B cell (primary cell): Measurements from ENCODE around the gene SIL1. TPM values are rescaled to one million over a fixed set of nuclear protein-coding genes. Genes with fewer than 3 reads are reported as not detected.
"Not testable (repeated sequence)": the region's sequence is repeated elsewhere in the genome, so short reads cannot be mapped to it uniquely, and the experiment has no call there.

ENCODE experiments used
- ATAC-seq: fragments of 200-7000 bp; cut with Tn5 transposase; one replicate; pipeline ENCODE4 v1.10.0; 2021; ENCODE audit warnings: low read depth, mild to moderate bottlenecking, moderate number of reproducible peaks, moderate library complexity
- CTCF ChIA-PET: fragments of 350-600 bp; sonication (Branson Sonifier 250); formaldehyde crosslinking; loops from one replicate; lab custom pipeline; 2021; ENCODE audit warnings: antibody characterized with exemption, inconsistent platforms; lab: Charles Lee
- POLR2A ChIA-PET: fragments of 350-600 bp; sonication (Branson Sonifier 250); formaldehyde crosslinking; loops from one replicate; lab custom pipeline; 2021; ENCODE audit warnings: antibody characterized with exemption; lab: Charles Lee
- DNase-seq: peaks from one replicate; pipeline ENCODE4 v3.0.0; 2013
- H2AFZ ChIP-seq: 2 replicates; pipeline ENCODE4 v1.6.1; 2012; ENCODE audit warnings: mild to moderate bottlenecking, low read depth, low read length; ENCODE audit not compliant: insufficient read depth, poor library complexity, severe bottlenecking
- H3K27ac ChIP-seq, 2 donors: 1 replicate in 1 of 2; 2 replicates in 1 of 2; pipeline ENCODE4 v1.5.1; 2012 to 2013; ENCODE audit warnings: low read length in 2 of 2, mild to moderate bottlenecking in 2 of 2, moderate library complexity in 1 of 2
- H3K27me3 ChIP-seq, 4 experiments: fragments of 200-600 bp in 1 of 4; sonication (generic) in 1 of 4; replicated peaks in 1 of 4; 1 replicate in 2 of 4; 2 replicates in 2 of 4; pipeline versions ENCODE4 v1.6.1 to v1.7.0; 2013 to 2016; ENCODE audit warnings: low read length in 3 of 4, mild to moderate bottlenecking in 2 of 4, mixed read lengths in 1 of 4, moderate library complexity in 1 of 4; ENCODE audit not compliant: insufficient read depth in 4 of 4, control insufficient read depth in 3 of 4; ENCODE audit errors: control extremely low read depth in 1 of 4
- H3K36me3 ChIP-seq, 2 experiments: replicated peaks in 1 of 2; 1 replicate in 1 of 2; 2 replicates in 1 of 2; pipeline versions ENCODE4 v1.6.1 to v1.7.1; 2013; ENCODE audit warnings: low read length in 1 of 2; ENCODE audit not compliant: insufficient read depth in 2 of 2, control insufficient read depth in 1 of 2; ENCODE audit errors: control extremely low read depth in 1 of 2, extremely low read depth in 1 of 2
- H3K4me1 ChIP-seq, 2 donors: fragments of 200-600 bp in 1 of 2; sonication (generic) in 1 of 2; 1 replicate in 1 of 2; 2 replicates in 1 of 2; pipeline versions ENCODE4 v1.5.1 to v1.6.1; 2013 to 2017; ENCODE audit warnings: low read length in 2 of 2; ENCODE audit not compliant: control insufficient read depth in 2 of 2, insufficient read depth in 2 of 2
- H3K4me2 ChIP-seq: replicated peaks from 2 replicates; pipeline ENCODE3; 2012; ENCODE audit warnings: mild to moderate bottlenecking, low read depth, low read length; ENCODE audit not compliant: poor library complexity, severe bottlenecking
- H3K4me3 ChIP-seq, 5 experiments: fragments of 200-600 bp in 1 of 5; sonication (generic) in 1 of 5; 1 replicate in 3 of 5; 2 replicates in 2 of 5; pipeline versions ENCODE4 v1.5.1 to v1.7.0; 2011 to 2016; ENCODE audit warnings: low read length in 4 of 5, mild to moderate bottlenecking in 4 of 5, low read depth in 2 of 5, control low read depth in 1 of 5, moderate library complexity in 1 of 5; ENCODE audit not compliant: insufficient read depth in 1 of 5; ENCODE audit errors: control extremely low read depth in 1 of 5, extremely low read depth in 1 of 5
- H3K79me2 ChIP-seq: fragments of 200-600 bp; sonication (generic); one replicate; pipeline ENCODE4 v1.6.0; 2016; ENCODE audit warnings: low read length; ENCODE audit not compliant: control insufficient read depth, insufficient read depth
- H3K9ac ChIP-seq: fragments of 200-600 bp; sonication (generic); 2 replicates; pipeline ENCODE4 v1.6.1; 2017; ENCODE audit warnings: mild to moderate bottlenecking, low read length, moderate library complexity
- H3K9me3 ChIP-seq, 3 donors: one replicate each; pipeline versions ENCODE4 v1.6.1 to v1.7.1; 2013; ENCODE audit warnings: low read length in 2 of 3; ENCODE audit not compliant: control insufficient read depth in 2 of 3, insufficient read depth in 1 of 3; ENCODE audit errors: control extremely low read depth in 1 of 3
- H4K20me1 ChIP-seq: 2 replicates; pipeline ENCODE4 v1.6.0; 2012; ENCODE audit warnings: mild to moderate bottlenecking, low read length; ENCODE audit not compliant: insufficient read depth, control insufficient read depth, poor library complexity, severe bottlenecking
- H3K27ac Mint-ChIP-seq: one replicate; pipeline ENCODE4 v1.8.0; 2021; ENCODE audit warnings: mixed read lengths
- H3K27me3 Mint-ChIP-seq: one replicate; pipeline ENCODE4 v1.8.0; 2021; ENCODE audit warnings: mixed read lengths
- H3K4me1 Mint-ChIP-seq: one replicate; pipeline ENCODE4 v1.8.0; 2021; ENCODE audit warnings: mixed read lengths
- H3K4me3 Mint-ChIP-seq: one replicate; pipeline ENCODE4 v1.8.0; 2021; ENCODE audit warnings: mixed read lengths
- H3K9me3 Mint-ChIP-seq: one replicate; pipeline ENCODE4 v1.8.0; 2022; ENCODE audit warnings: mixed read lengths; ENCODE audit not compliant: insufficient read depth
- EZH2 ChIP-seq: IDR thresholded peaks from 2 replicates; pipeline ENCODE4 v1.6.1; 2012; ENCODE audit warnings: borderline replicate concordance, low read depth, mild to moderate bottlenecking, moderate library complexity, low read length; ENCODE audit not compliant: insufficient read depth, poor library complexity, severe bottlenecking
- WGBS: methylation state at CpG from one replicate; pipeline ENCODE4 v1.1.5; 2013; ENCODE audit warnings: missing lambda C conversion rate; ENCODE audit not compliant: insufficient coverage; 5-methylcytosine and 5-hydroxymethylcytosine counted together
- intact Hi-C: fragments of 100-400 bp; cut with micrococcal nuclease; formaldehyde crosslinking; loops from one replicate; pipeline ENCODE4 v1.10.0; 2022
- polyA plus RNA-seq: library from polyadenylated mRNA; depleted of rRNA; stranded (reverse); fragments of >200 nt; gene quantifications from 2 replicates; pipeline ENCODE4 v1.2.3, GENCODE V29; 2012
- total RNA-seq, 2 donors: library from RNA; stranded (reverse); fragments of 120-200 nt in 1 of 2; gene quantifications; 1 replicate in 1 of 2; 2 replicates in 1 of 2; pipeline versions ENCODE4 v1.2.3 to v1.2.4, GENCODE V29; 2013 to 2022
- TF ChIP-seq, protein P1 (sequence below): fragments of 200-600 bp; IDR thresholded peaks from one replicate; pipeline ENCODE4 v1.8.0; 2022; ENCODE audit warnings: antibody characterized with exemption, mild to moderate bottlenecking

SIL1 gene
- total and polyA plus RNA-seq, 2 donors (not counting 1 experiment from before 2014, with no cell fraction given) = 16.9 to 19.8 TPM

GRCh38 chr5:139037732-139038131 is 160.4 kb downstream of the SIL1 start:
- H3K79me2 ChIP-seq = no peaks in the 10 kb centered on the region
- H3K4me3 ChIP-seq = no peak overlapping the region
- no peak for ATAC-seq
- DNase-seq = no peak
- no peak overlapping the region for H2AFZ ChIP-seq
- ChIA-PET POLR2A (no interaction called here), CTCF (no interaction called here)
- TF ChIP-seq EZH2 = no peak
- TF ChIP-seq, protein P1, sequence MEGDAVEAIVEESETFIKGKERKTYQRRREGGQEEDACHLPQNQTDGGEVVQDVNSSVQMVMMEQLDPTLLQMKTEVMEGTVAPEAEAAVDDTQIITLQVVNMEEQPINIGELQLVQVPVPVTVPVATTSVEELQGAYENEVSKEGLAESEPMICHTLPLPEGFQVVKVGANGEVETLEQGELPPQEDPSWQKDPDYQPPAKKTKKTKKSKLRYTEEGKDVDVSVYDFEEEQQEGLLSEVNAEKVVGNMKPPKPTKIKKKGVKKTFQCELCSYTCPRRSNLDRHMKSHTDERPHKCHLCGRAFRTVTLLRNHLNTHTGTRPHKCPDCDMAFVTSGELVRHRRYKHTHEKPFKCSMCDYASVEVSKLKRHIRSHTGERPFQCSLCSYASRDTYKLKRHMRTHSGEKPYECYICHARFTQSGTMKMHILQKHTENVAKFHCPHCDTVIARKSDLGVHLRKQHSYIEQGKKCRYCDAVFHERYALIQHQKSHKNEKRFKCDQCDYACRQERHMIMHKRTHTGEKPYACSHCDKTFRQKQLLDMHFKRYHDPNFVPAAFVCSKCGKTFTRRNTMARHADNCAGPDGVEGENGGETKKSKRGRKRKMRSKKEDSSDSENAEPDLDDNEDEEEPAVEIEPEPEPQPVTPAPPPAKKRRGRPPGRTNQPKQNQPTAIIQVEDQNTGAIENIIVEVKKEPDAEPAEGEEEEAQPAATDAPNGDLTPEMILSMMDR = no peak
- Mint-ChIP-seq H3K27me3 (no peaks in the 10 kb centered on the region), H3K9me3 (peaks cover 5% of the 10 kb centered on the region), H3K27ac (no peak overlapping the region), H3K4me1 (no peaks in the 10 kb centered on the region), H3K4me3 (no peak overlapping the region)
- no peaks in the 10 kb centered on the region for H4K20me1 ChIP-seq
- no CpG with 5 or more reads among the region's 3 CpGs for WGBS
- H3K9ac ChIP-seq = no peak overlapping the region
- H3K4me1 ChIP-seq = no peaks in the 10 kb centered on the region
- H3K27ac ChIP-seq = no peak overlapping the region
- peaks cover 1 to 13% (median 2%) of the 10 kb centered on the region in 3 donors for H3K9me3 ChIP-seq
- H3K36me3 ChIP-seq = peaks cover 0 to 2% of the 10 kb centered on the region in 2 experiments
- H3K4me2 ChIP-seq = no peak overlapping the region
- intact Hi-C loops = no loop called here
- no peaks in the 10 kb centered on the region for H3K27me3 ChIP-seq

GRCh38 chr5:139036332-139036731 is 161.8 kb downstream of the SIL1 start:
- CTCF ChIA-PET, H4K20me1 ChIP-seq, H3K27me3 ChIP-seq, intact Hi-C loops, H3K9ac ChIP-seq, H3K27ac ChIP-seq, ATAC-seq, H3K36me3 ChIP-seq, DNase-seq, H3K4me3 Mint-ChIP-seq, H3K4me3 ChIP-seq, H3K79me2 ChIP-seq, H3K27me3 Mint-ChIP-seq, H3K27ac Mint-ChIP-seq, H2AFZ ChIP-seq, H3K4me1 ChIP-seq, POLR2A ChIA-PET, H3K4me2 ChIP-seq, H3K4me1 Mint-ChIP-seq: not testable (repeated sequence)
- 100% methylated on average over 2 of the region's 3 CpGs for WGBS
- peaks cover 11% of the 10 kb centered on the region for H3K9me3 Mint-ChIP-seq
- H3K9me3 ChIP-seq = peaks cover 2 to 13% (median 4%) of the 10 kb centered on the region in 3 donors
